OCI-LY7 (cell line): ENCODE measurements around the gene ALOX5AP. TPM values are rescaled to one million over a fixed set of nuclear protein-coding genes. Genes with fewer than 3 reads are reported as not detected.

ENCODE experiments used
- BruUV-seq: library from RNA; stranded (reverse); fragments of 400-500 nt; replicated peaks from 2 replicates; lab custom pipeline; 2021; lab: Mats Ljungman, UMichigan
- CTCF ChIA-PET: fragments of 300-600 bp; sonication (Branson Sonifier 250); formaldehyde crosslinking; loops from one replicate; lab custom pipeline; 2022; ENCODE audit warnings: antibody characterized with exemption; ENCODE audit not compliant: unreplicated experiment; lab: Charles Lee
- POLR2A ChIA-PET: fragments of 300-600 bp; sonication (Branson Sonifier 250); formaldehyde crosslinking; loops from one replicate; lab custom pipeline; 2022; ENCODE audit warnings: antibody characterized with exemption; lab: Charles Lee
- DNase-seq: peaks from one replicate; pipeline ENCODE4 v3.0.0-alpha.2; 2015; ENCODE audit warnings: low spot score
- H2AFZ ChIP-seq: fragments of 200-600 bp; sonication (generic), shearing (Covaris generic); 2 replicates; pipeline ENCODE4 v1.6.1; 2014; ENCODE audit warnings: mild to moderate bottlenecking, antibody characterized with exemption, low read length, moderate library complexity
- H3K27ac ChIP-seq: fragments of 200-600 bp; sonication (generic); 2 replicates; pipeline ENCODE4 v1.5.1; 2014; ENCODE audit warnings: mixed run types, low read depth, mild to moderate bottlenecking, moderate library complexity, low read length, inconsistent platforms; ENCODE audit not compliant: poor library complexity, severe bottlenecking
- H3K36me3 ChIP-seq: fragments of 200-600 bp; sonication (generic); 2 replicates; pipeline ENCODE4 v1.6.1; 2014; ENCODE audit warnings: mild to moderate bottlenecking, antibody characterized with exemption, low read length, moderate library complexity, mixed read lengths; ENCODE audit not compliant: insufficient read depth
- H3K4me1 ChIP-seq: fragments of 200-600 bp; sonication (generic); 2 replicates; pipeline ENCODE4 v1.5.1; 2014; ENCODE audit warnings: mild to moderate bottlenecking, low read length; ENCODE audit not compliant: insufficient read depth, poor library complexity, severe bottlenecking
- H3K4me2 ChIP-seq: fragments of 200-600 bp; sonication (generic); 2 replicates; pipeline ENCODE4 v1.6.1; 2014; ENCODE audit warnings: mild to moderate bottlenecking, low read length
- H3K4me3 ChIP-seq: fragments of 200-600 bp; sonication (generic); 2 replicates; pipeline ENCODE4 v1.5.1; 2014; ENCODE audit warnings: mild to moderate bottlenecking, low read depth, low read length; ENCODE audit not compliant: poor library complexity, severe bottlenecking
- H3K79me2 ChIP-seq: fragments of 200-600 bp; sonication (generic); 2 replicates; pipeline ENCODE4 v1.6.1; 2016; ENCODE audit warnings: low read depth, mild to moderate bottlenecking, low read length, moderate library complexity, mixed read lengths; ENCODE audit not compliant: insufficient read depth
- H3K9me2 ChIP-seq: fragments of 200-600 bp; sonication (generic); 2 replicates; pipeline ENCODE4 v1.6.1; 2016; ENCODE audit warnings: mild to moderate bottlenecking, low read length, mixed read lengths; ENCODE audit not compliant: insufficient read depth
- H3K9me3 ChIP-seq: fragments of 200-600 bp; sonication (generic); 2 replicates; pipeline ENCODE4 v1.6.1; 2014; ENCODE audit warnings: mild to moderate bottlenecking, mixed run types, low read length, mixed read lengths
- H4K20me1 ChIP-seq: fragments of 200-600 bp; sonication (generic); 2 replicates; pipeline ENCODE4 v1.6.1; 2014; ENCODE audit warnings: mild to moderate bottlenecking, antibody characterized with exemption, low read length, moderate library complexity, mixed read lengths; ENCODE audit not compliant: insufficient read depth
- CTCF ChIP-seq: fragments of 200-600 bp; sonication (generic); conservative IDR thresholded peaks from 2 replicates; pipeline ENCODE4 v1.5.1; 2014; ENCODE audit warnings: mild to moderate bottlenecking, antibody characterized with exemption, low read length, moderate library complexity, mixed read lengths
- EZH2phosphoT487 ChIP-seq: fragments of 200-600 bp; sonication (generic); IDR thresholded peaks from 2 replicates; pipeline ENCODE4 v1.6.1; 2018; ENCODE audit warnings: low read depth, borderline replicate concordance, mild to moderate bottlenecking, mixed run types, antibody characterized with exemption, low read length, moderate library complexity, mixed read lengths
- intact Hi-C: fragments of 100-400 bp; cut with micrococcal nuclease; formaldehyde crosslinking; loops from one replicate; pipeline ENCODE4 v1.10.0; 2022; ENCODE audit not compliant: unreplicated experiment
- total RNA-seq, 2 experiments: library from RNA; depleted of rRNA in 1 of 2; stranded (reverse); fragments of >200 nt in 1 of 2; shearing (Covaris generic) in 1 of 2; gene quantifications; 2 replicates each; pipeline ENCODE4 v1.2.3, GENCODE V29; 2014 to 2022

ALOX5AP gene
- total RNA-seq, 2 experiments from 2014 or later: 89.9 to 90.9 TPM

GRCh38 chr13:30719525-30719914, 15.8 kb upstream of the ALOX5AP start:
- no peak overlapping the region for H3K27ac ChIP-seq
- intact Hi-C loops: no loop called here
- TF ChIP-seq CTCF (no peak), EZH2phosphoT487 (no peak)
- DNase-seq: no peak
- no peak overlapping the region for H2AFZ ChIP-seq
- H3K79me2 ChIP-seq: no peaks in the 10 kb centered on the region
- ChIA-PET CTCF (no interaction called here), POLR2A (interaction anchor here (0.5 kb wide), 1 partner anchor 57 kb away, joined by 3 read pairs; no protein-coding TSS in a partner anchor)
- no peaks in the 10 kb centered on the region for H3K9me2 ChIP-seq
- H4K20me1 ChIP-seq: no peaks in the 10 kb centered on the region
- H3K4me2 ChIP-seq: no peak overlapping the region
- H3K9me3 ChIP-seq: no peaks in the 10 kb centered on the region
- H3K4me1 ChIP-seq: peaks cover 21% of the 10 kb centered on the region
- H3K4me3 ChIP-seq: no peak overlapping the region
- no peaks in the 10 kb centered on the region for H3K36me3 ChIP-seq
- BruUV-seq: no TSS peak

GRCh38 chr13:30720172-30720869, 15.0 kb upstream of the ALOX5AP start:
- TF ChIP-seq EZH2phosphoT487 (no peak), CTCF (no peak)
- Histone ChIP-seq H3K36me3 (no peaks in the 10 kb centered on the region), H3K27ac (no peak overlapping the region), H3K9me3 (no peaks in the 10 kb centered on the region), H3K4me3 (no peak overlapping the region), H3K4me1 (peaks cover 21% of the 10 kb centered on the region), H3K4me2 (peak overlapping the region; percentile 38), H3K79me2 (no peaks in the 10 kb centered on the region), H2AFZ (no peak overlapping the region), H4K20me1 (no peaks in the 10 kb centered on the region), H3K9me2 (no peaks in the 10 kb centered on the region)
- DNase-seq: peak; percentile 59
- CTCF ChIA-PET: no interaction called here
- no TSS peak for BruUV-seq
- POLR2A ChIA-PET: interaction anchor here (0.6 kb wide), 1 partner anchor 941 kb away, joined by 3 read pairs; no protein-coding TSS in a partner anchor
- intact Hi-C loops: no loop called here

- no TSS peak for BruUV-seq
- H3K36me3 ChIP-seq: no peaks in the 10 kb centered on the region
- CTCF ChIA-PET: no interaction called here
Observed at GRCh38 chr13:30721936-30722335, 13.4 kb upstream of the ALOX5AP start.

More at GRCh38 chr13:30721936-30722335, 13.4 kb upstream of the ALOX5AP start:
- Histone ChIP-seq H2AFZ (no peak overlapping the region), H3K27ac (no peak overlapping the region), H4K20me1 (no peaks in the 10 kb centered on the region), H3K4me2 (no peak overlapping the region), H3K9me2 (no peaks in the 10 kb centered on the region), H3K4me3 (no peak overlapping the region), H3K4me1 (peaks cover 21% of the 10 kb centered on the region), H3K9me3 (no peaks in the 10 kb centered on the region), H3K79me2 (no peaks in the 10 kb centered on the region)
- POLR2A ChIA-PET: no interaction called here
- TF ChIP-seq EZH2phosphoT487 (no peak), CTCF (no peak)
- intact Hi-C loops: no loop called here
- DNase-seq: no peak
